Stimulated activated memory B cell treated with anti-CD40 and anti-IgM and Interleukin-4, amounts not matched to agents 10 μg/mL and 1 μg/mL and 100 μg/mL, for 72 hours (primary cell): Measurements from ENCODE around the gene LMX1A.

ENCODE experiments used
- ATAC-seq: fragments of 150-1000 bp; cut with Tn5 transposase; 2 replicates; pipeline ENCODE4 v1.10.0; 2021
- H3K27ac Mint-ChIP-seq: one replicate; pipeline ENCODE4 v1.8.0; 2022; ENCODE audit warnings: mild to moderate bottlenecking, mixed read lengths
- H3K27me3 Mint-ChIP-seq: one replicate; pipeline ENCODE4 v1.8.0; 2022; ENCODE audit warnings: mixed read lengths
- H3K36me3 Mint-ChIP-seq: one replicate; pipeline ENCODE4 v1.8.0; 2022; ENCODE audit warnings: mixed read lengths
- H3K4me1 Mint-ChIP-seq: one replicate; pipeline ENCODE4 v1.8.0; 2022; ENCODE audit warnings: mixed read lengths
- H3K4me3 Mint-ChIP-seq: one replicate; pipeline ENCODE4 v1.8.0; 2022; ENCODE audit warnings: mild to moderate bottlenecking, moderate library complexity, mixed read lengths
- H3K9me3 Mint-ChIP-seq: one replicate; pipeline ENCODE4 v1.8.0; 2022; ENCODE audit warnings: mixed read lengths

LMX1A gene

GRCh38 chr1:165279882-165280281 lies 76.6 kb downstream of the LMX1A start:
- Mint-ChIP-seq H3K9me3 (peaks cover 3% of the 10 kb centered on the region), H3K4me1 (no peaks in the 10 kb centered on the region), H3K27me3 (peaks cover 29% of the 10 kb centered on the region), H3K27ac (no peak overlapping the region), H3K36me3 (no peaks in the 10 kb centered on the region), H3K4me3 (no peak overlapping the region)
- ATAC-seq = no peak

GRCh38 chr1:165276314-165276713 lies 80.2 kb downstream of the LMX1A start:
- H3K27ac Mint-ChIP-seq = no peak overlapping the region
- no peaks in the 10 kb centered on the region for H3K9me3 Mint-ChIP-seq
- no peaks in the 10 kb centered on the region for H3K27me3 Mint-ChIP-seq
- H3K4me1 Mint-ChIP-seq = no peaks in the 10 kb centered on the region
- H3K4me3 Mint-ChIP-seq = no peak overlapping the region
- no peaks in the 10 kb centered on the region for H3K36me3 Mint-ChIP-seq
- no peak for ATAC-seq

- H3K4me1 Mint-ChIP-seq = no peaks in the 10 kb centered on the region
- H3K4me3 Mint-ChIP-seq = no peak overlapping the region
- peaks cover 13% of the 10 kb centered on the region for H3K27me3 Mint-ChIP-seq
- no peaks in the 10 kb centered on the region for H3K36me3 Mint-ChIP-seq
- H3K27ac Mint-ChIP-seq = no peak overlapping the region
- H3K9me3 Mint-ChIP-seq = peaks cover 22% of the 10 kb centered on the region
- no peak for ATAC-seq
These were observed 91.2 kb downstream of the LMX1A start for GRCh38 chr1:165265196-165265838.

GRCh38 chr1:165259706-165260428 lies 96.6 kb downstream of the LMX1A start:
- H3K4me3 Mint-ChIP-seq = no peak overlapping the region
- peaks cover 33% of the 10 kb centered on the region for H3K27me3 Mint-ChIP-seq
- H3K9me3 Mint-ChIP-seq = peaks cover 14% of the 10 kb centered on the region
- H3K36me3 Mint-ChIP-seq = no peaks in the 10 kb centered on the region
- no peak for ATAC-seq
- H3K27ac Mint-ChIP-seq = no peak overlapping the region
- no peaks in the 10 kb centered on the region for H3K4me1 Mint-ChIP-seq

- Mint-ChIP-seq H3K27ac (no peak overlapping the region), H3K4me1 (no peaks in the 10 kb centered on the region), H3K36me3 (no peaks in the 10 kb centered on the region), H3K27me3 (peaks cover 39% of the 10 kb centered on the region), H3K4me3 (no peak overlapping the region), H3K9me3 (peaks cover 14% of the 10 kb centered on the region)
- no peak for ATAC-seq
These were observed 97.3 kb downstream of the LMX1A start for GRCh38 chr1:165259236-165259635.

- Mint-ChIP-seq H3K27me3 (peaks cover 46% of the 10 kb centered on the region), H3K9me3 (peaks cover 9% of the 10 kb centered on the region), H3K4me3 (no peak overlapping the region), H3K4me1 (no peaks in the 10 kb centered on the region), H3K27ac (no peak overlapping the region), H3K36me3 (no peaks in the 10 kb centered on the region)
- ATAC-seq = no peak
These were observed 98.5 kb downstream of the LMX1A start for GRCh38 chr1:165257969-165258459.

- Mint-ChIP-seq H3K36me3 (no peaks in the 10 kb centered on the region), H3K27ac (no peak overlapping the region), H3K27me3 (peaks cover 54% of the 10 kb centered on the region), H3K4me3 (no peak overlapping the region), H3K4me1 (no peaks in the 10 kb centered on the region), H3K9me3 (peaks cover 4% of the 10 kb centered on the region)
- ATAC-seq = no peak
These were observed 101.5 kb downstream of the LMX1A start for GRCh38 chr1:165254896-165255625.

- Mint-ChIP-seq H3K36me3 (no peaks in the 10 kb centered on the region), H3K27ac (no peak overlapping the region), H3K4me1 (no peaks in the 10 kb centered on the region), H3K4me3 (no peak overlapping the region), H3K9me3 (peaks cover 4% of the 10 kb centered on the region), H3K27me3 (peaks cover 54% of the 10 kb centered on the region)
- ATAC-seq = no peak
These were observed 102.1 kb downstream of the LMX1A start for GRCh38 chr1:165254376-165254775.

- no peaks in the 10 kb centered on the region for H3K36me3 Mint-ChIP-seq
- H3K4me1 Mint-ChIP-seq = no peaks in the 10 kb centered on the region
- peaks cover 54% of the 10 kb centered on the region for H3K27me3 Mint-ChIP-seq
- no peak overlapping the region for H3K4me3 Mint-ChIP-seq
- no peak overlapping the region for H3K27ac Mint-ChIP-seq
- ATAC-seq = no peak
- H3K9me3 Mint-ChIP-seq = peaks cover 4% of the 10 kb centered on the region
These were observed 102.7 kb downstream of the LMX1A start for GRCh38 chr1:165253818-165254254.

- Mint-ChIP-seq H3K27me3 (peaks cover 13% of the 10 kb centered on the region), H3K4me3 (no peak overlapping the region), H3K36me3 (no peaks in the 10 kb centered on the region), H3K4me1 (no peaks in the 10 kb centered on the region), H3K9me3 (no peaks in the 10 kb centered on the region), H3K27ac (no peak overlapping the region)
- ATAC-seq = no peak
These were observed 107.4 kb downstream of the LMX1A start for GRCh38 chr1:165248969-165249571.

GRCh38 chr1:165241952-165242351 lies 114.6 kb downstream of the LMX1A start:
- no peaks in the 10 kb centered on the region for H3K4me1 Mint-ChIP-seq
- H3K9me3 Mint-ChIP-seq = peaks cover 2% of the 10 kb centered on the region
- no peak overlapping the region for H3K27ac Mint-ChIP-seq
- H3K36me3 Mint-ChIP-seq = no peaks in the 10 kb centered on the region
- ATAC-seq = no peak
- no peak overlapping the region for H3K4me3 Mint-ChIP-seq
- H3K27me3 Mint-ChIP-seq = peaks cover 24% of the 10 kb centered on the region

- Mint-ChIP-seq H3K27me3 (peaks cover 30% of the 10 kb centered on the region), H3K27ac (no peak overlapping the region), H3K4me3 (no peak overlapping the region), H3K36me3 (no peaks in the 10 kb centered on the region), H3K9me3 (peaks cover 2% of the 10 kb centered on the region), H3K4me1 (no peaks in the 10 kb centered on the region)
- no peak for ATAC-seq
These were observed 115.2 kb downstream of the LMX1A start for GRCh38 chr1:165241321-165241720.

GRCh38 chr1:165240492-165240891 lies 116.0 kb downstream of the LMX1A start:
- H3K36me3 Mint-ChIP-seq = no peaks in the 10 kb centered on the region
- H3K4me3 Mint-ChIP-seq = no peak overlapping the region
- peaks cover 2% of the 10 kb centered on the region for H3K9me3 Mint-ChIP-seq
- H3K4me1 Mint-ChIP-seq = no peaks in the 10 kb centered on the region
- peaks cover 38% of the 10 kb centered on the region for H3K27me3 Mint-ChIP-seq
- H3K27ac Mint-ChIP-seq = no peak overlapping the region
- no peak for ATAC-seq

GRCh38 chr1:165239873-165240272 lies 116.6 kb downstream of the LMX1A start:
- Mint-ChIP-seq H3K9me3 (peaks cover 2% of the 10 kb centered on the region), H3K27me3 (peaks cover 44% of the 10 kb centered on the region), H3K4me3 (no peak overlapping the region), H3K27ac (no peak overlapping the region), H3K4me1 (no peaks in the 10 kb centered on the region), H3K36me3 (no peaks in the 10 kb centered on the region)
- no peak for ATAC-seq

GRCh38 chr1:165235777-165236291 lies 120.7 kb downstream of the LMX1A start:
- no peaks in the 10 kb centered on the region for H3K36me3 Mint-ChIP-seq

More at GRCh38 chr1:165235777-165236291, 120.7 kb downstream of the LMX1A start:
- Mint-ChIP-seq H3K9me3 (no peaks in the 10 kb centered on the region), H3K27ac (no peak overlapping the region), H3K4me1 (no peaks in the 10 kb centered on the region), H3K27me3 (peaks cover 56% of the 10 kb centered on the region), H3K4me3 (no peak overlapping the region)
- ATAC-seq = no peak
